ENCODE measurements around the gene UQCC5.

GRCh38 chr3:52519445-52520140 is 16.8 kb upstream of the UQCC5 start:
- no peak for TF ChIP-seq POLR2A (IDR thresholded peaks at IDR 0.05)
- TF ChIP-seq CTCF (IDR thresholded peaks at IDR 0.05) = no peak

Data from Peyer's patch (tissue), 4 donors.